CD4-positive, alpha-beta memory T cell (primary cell): ENCODE results near the gene ZNF621. TPM values are rescaled to one million over a fixed set of nuclear protein-coding genes. Genes with fewer than 3 reads are reported as not detected.

Experiments
- CTCF ChIA-PET: fragments of 350-600 bp; sonication (Branson Sonifier 250); formaldehyde crosslinking; loops from one replicate; lab custom pipeline; 2021; ENCODE audit warnings: inconsistent platforms; ENCODE audit not compliant: partially characterized antibody; lab: Charles Lee
- POLR2A ChIA-PET: fragments of 350-600 bp; sonication (Branson Sonifier 250); formaldehyde crosslinking; loops from one replicate; lab custom pipeline; 2021; ENCODE audit not compliant: partially characterized antibody; lab: Charles Lee
- DNase-seq, 5 donors: peaks; one replicate each; pipeline versions ENCODE4 v3.0.0 to v3.0.0-alpha.2; 2020 to 2022; ENCODE audit warnings: mixed read lengths in 1 of 5
- H3K27ac ChIP-seq: one replicate; pipeline ENCODE4 v1.7.0; 2013; ENCODE audit warnings: low read depth, low read length
- H3K27me3 ChIP-seq: 2 replicates; pipeline ENCODE4 v1.7.0; 2013; ENCODE audit warnings: mild to moderate bottlenecking, low read length, moderate library complexity; ENCODE audit not compliant: insufficient read depth
- H3K36me3 ChIP-seq: 2 replicates; pipeline ENCODE4 v1.7.0; 2013; ENCODE audit warnings: mild to moderate bottlenecking, low read length, moderate library complexity; ENCODE audit not compliant: insufficient read depth
- H3K4me1 ChIP-seq: 2 replicates; pipeline ENCODE4 v1.7.0; 2013; ENCODE audit warnings: mild to moderate bottlenecking, low read length, moderate library complexity; ENCODE audit not compliant: insufficient read depth
- H3K4me3 ChIP-seq, 2 donors: one replicate each; pipeline ENCODE4 v1.7.0; 2013; ENCODE audit warnings: low read length in 2 of 2, mild to moderate bottlenecking in 1 of 2
- H3K9me3 ChIP-seq, 2 donors: one replicate each; pipeline ENCODE4 v1.7.0; 2013; ENCODE audit warnings: low read length in 2 of 2, control low read depth in 1 of 2; ENCODE audit not compliant: control insufficient read depth in 1 of 2
- H3K27ac Mint-ChIP-seq, 7 donors: one replicate each; pipeline ENCODE4 v1.8.0; 2020 to 2021; ENCODE audit warnings: mixed read lengths in 7 of 7, mild to moderate bottlenecking in 6 of 7, inconsistent platforms in 3 of 7, moderate library complexity in 3 of 7
- H3K27me3 Mint-ChIP-seq, 2 donors: one replicate each; pipeline ENCODE4 v1.8.0; 2020 to 2021; ENCODE audit warnings: mixed read lengths in 2 of 2
- H3K36me3 Mint-ChIP-seq, 2 donors: one replicate each; pipeline ENCODE4 v1.8.0; 2020 to 2021; ENCODE audit warnings: mixed read lengths in 2 of 2, inconsistent platforms in 1 of 2, mild to moderate bottlenecking in 1 of 2
- H3K4me1 Mint-ChIP-seq, 4 donors: one replicate each; pipeline ENCODE4 v1.8.0; 2020 to 2021; ENCODE audit warnings: mixed read lengths in 4 of 4, mild to moderate bottlenecking in 1 of 4
- H3K4me3 Mint-ChIP-seq, 8 donors: one replicate each; pipeline ENCODE4 v1.8.0; 2020 to 2021; ENCODE audit warnings: mixed read lengths in 8 of 8, mild to moderate bottlenecking in 7 of 8, moderate library complexity in 6 of 8, inconsistent platforms in 3 of 8
- H3K9me3 Mint-ChIP-seq, 8 donors: one replicate each; pipeline ENCODE4 v1.8.0; 2020 to 2021; ENCODE audit warnings: mixed read lengths in 8 of 8, mild to moderate bottlenecking in 5 of 8, inconsistent platforms in 3 of 8, moderate library complexity in 1 of 8
- intact Hi-C: fragments of 100-400 bp; cut with micrococcal nuclease; formaldehyde crosslinking; loops from one replicate; pipeline ENCODE4 v1.15.1; 2023
- polyA plus RNA-seq, 2 donors: library from polyadenylated mRNA; unstranded; fragments of 300-500 nt; fragmentation: Illumina TruSeq; gene quantifications; one replicate each; pipeline ENCODE4 v1.2.3, GENCODE V29; 2021
- total RNA-seq, 2 experiments: library from RNA; stranded (reverse); gene quantifications; one replicate each; pipeline ENCODE4 v1.2.3, GENCODE V29; 2021

The ZNF621 gene
- total RNA-seq, result 10 to 100 TPM; 23.7 to 27.4 TPM
- 1 to 10 TPM; 1.6 to 3.8 TPM for polyA plus RNA-seq

GRCh38 chr3:40524568-40525285 is at the start of gene ZNF621:
Gene ZNF621, plus strand, starts transcription at chr3:40524960. Its CDS starts 881 bp downstream, at chr3:40525841.
- H3K9me3 Mint-ChIP-seq, result no peaks in the 10 kb centered on the region
- POLR2A ChIA-PET, result interaction anchor here (0.9 to 3.9 kb wide), 10 partner anchors 20 to 1557 kb away, joined by 3 to 38 read pairs (median 14); partner anchors contain the start of genes CTNNB1, EIF1B, RPL14 and ZNF619
- CTCF ChIA-PET, result interaction anchor here (0.8 to 1.6 kb wide), 9 partner anchors 13 to 332 kb away, joined by 3 to 8 read pairs (median 4); partner anchors contain the start of gene ZNF620
- no peaks in the 10 kb centered on the region for H3K9me3 ChIP-seq
- peak within 1 kb of the TSS; percentile 92 to 97 (median 95) for H3K4me3 Mint-ChIP-seq
- H3K4me1 Mint-ChIP-seq, result peaks cover 19 to 34% (median 28%) of the 10 kb centered on the region in 4 donors
- H3K36me3 ChIP-seq, result peaks cover 13% of the 10 kb centered on the region
- DNase-seq, result peak; percentile 67 to 83 (median 77)
- peak within 1 kb of the TSS; percentile 79 to 98 (median 97) for H3K27ac Mint-ChIP-seq
- H3K4me1 ChIP-seq, result peaks cover 21% of the 10 kb centered on the region
- H3K36me3 Mint-ChIP-seq, result peaks cover 34 to 42% of the 10 kb centered on the region in 2 donors
- intact Hi-C loops, result loop anchor here (1.0 to 10.0 kb wide), 7 partner anchors 18 to 1438 kb away; partner anchors contain the start of genes EIF1B, RPL14, SLC25A38 and ULK4
- peak within 1 kb of the TSS; percentile 75 for H3K27ac ChIP-seq
- no peaks in the 10 kb centered on the region for H3K27me3 ChIP-seq
- H3K4me3 ChIP-seq, result peak within 1 kb of the TSS; percentile 62 to 89
- no peaks in the 10 kb centered on the region for H3K27me3 Mint-ChIP-seq

GRCh38 chr3:40476478-40477470 is 48.0 kb upstream of the ZNF621 start, which contains the start of gene ZNF619:
Gene ZNF619, plus strand, starts transcription at chr3:40477122. Its CDS starts 858 bp downstream, at chr3:40477980.
- peak within 1 kb of the TSS; percentile 68 for H3K27ac ChIP-seq
- Mint-ChIP-seq H3K36me3 (peaks cover 10 to 38% of the 10 kb centered on the region in 2 donors), H3K4me1 (peaks cover 14 to 38% (median 22%) of the 10 kb centered on the region in 4 donors), H3K9me3 (no peaks in the 10 kb centered on the region), H3K27me3 (no peaks in the 10 kb centered on the region), H3K27ac (peak within 1 kb of the TSS; percentile 82 to 98 (median 95)), H3K4me3 (peak within 1 kb of the TSS; percentile 91 to 95 (median 94))
- no peaks in the 10 kb centered on the region for H3K36me3 ChIP-seq
- POLR2A ChIA-PET, result interaction anchor here (0.8 to 3.0 kb wide), 10 partner anchors 10 to 168 kb away, joined by 3 to 27 read pairs (median 6); partner anchors contain the start of genes EIF1B, RPL14, ZNF620 and ZNF621
- H3K27me3 ChIP-seq, result no peaks in the 10 kb centered on the region
- intact Hi-C loops, result loop anchor here (1.0 to 2.0 kb wide), 4 partner anchors 19 to 48 kb away; partner anchors contain the start of genes RPL14, ZNF620 and ZNF621
- peak; percentile 52 to 67 (median 59) for DNase-seq
- peaks cover 16% of the 10 kb centered on the region for H3K4me1 ChIP-seq
- no peaks in the 10 kb centered on the region for H3K9me3 ChIP-seq
- CTCF ChIA-PET, result interaction anchor here (1.1 to 1.2 kb wide), 3 partner anchors 18 to 49 kb away, joined by 3 to 5 read pairs (median 3); partner anchors contain the start of gene ZNF620
- peak within 1 kb of the TSS; percentile 19 to 60 for H3K4me3 ChIP-seq

- POLR2A ChIA-PET, result interaction anchor here (0.5 to 3.0 kb wide), 11 partner anchors 13 to 47 kb away, joined by 3 to 27 read pairs (median 5); partner anchors contain the start of genes RPL14, ZNF620 and ZNF621
- intact Hi-C loops, result loop anchor here (1.0 to 2.0 kb wide), 4 partner anchors 20 to 47 kb away; partner anchors contain the start of genes RPL14, ZNF620 and ZNF621
These were observed 47.1 kb upstream of the ZNF621 start for GRCh38 chr3:40477666-40478065.

GRCh38 chr3:40487172-40487571 is 37.6 kb upstream of the ZNF621 start:
- POLR2A ChIA-PET, result interaction anchor here (1.3 kb wide), 1 partner anchor 39 kb away, joined by 3 read pairs; no protein-coding TSS in a partner anchor
- peaks cover 2 to 24% (median 19%) of the 10 kb centered on the region in 8 donors for H3K9me3 Mint-ChIP-seq

More at GRCh38 chr3:40477666-40478065, 47.1 kb upstream of the ZNF621 start:
- Histone ChIP-seq H3K4me3 (peak overlapping the region; percentile 19 to 60), H3K4me1 (peaks cover 19% of the 10 kb centered on the region), H3K9me3 (no peaks in the 10 kb centered on the region), H3K36me3 (no peaks in the 10 kb centered on the region), H3K27me3 (no peaks in the 10 kb centered on the region), H3K27ac (peak overlapping the region; percentile 68)
- no peak for DNase-seq
- Mint-ChIP-seq H3K27ac (peak overlapping the region; percentile 82 to 98 (median 95)), H3K4me1 (peaks cover 19 to 44% (median 26%) of the 10 kb centered on the region in 4 donors), H3K36me3 (peaks cover 17 to 46% of the 10 kb centered on the region in 2 donors), H3K4me3 (peak overlapping the region; percentile 91 to 95 (median 94)), H3K9me3 (no peaks in the 10 kb centered on the region), H3K27me3 (no peaks in the 10 kb centered on the region)
- CTCF ChIA-PET, result interaction anchor here (1.1 to 1.5 kb wide), 4 partner anchors 19 to 48 kb away, joined by 3 to 6 read pairs (median 4); partner anchors contain the start of gene ZNF620

GRCh38 chr3:40490916-40491315 is 33.8 kb upstream of the ZNF621 start:
- ChIA-PET POLR2A (no interaction called here), CTCF (no interaction called here)
- peaks cover 2 to 24% (median 18%) of the 10 kb centered on the region in 8 donors for H3K9me3 Mint-ChIP-seq
- peaks cover 29 to 40% of the 10 kb centered on the region in 2 donors for H3K36me3 Mint-ChIP-seq
- no peak for DNase-seq
- no peaks in the 10 kb centered on the region for H3K27me3 Mint-ChIP-seq
- Histone ChIP-seq H3K36me3 (peaks cover 8% of the 10 kb centered on the region), H3K27me3 (no peaks in the 10 kb centered on the region), H3K4me1 (no peaks in the 10 kb centered on the region), H3K4me3 (no peak overlapping the region), H3K9me3 (peaks cover 0 to 8% of the 10 kb centered on the region in 2 donors), H3K27ac (no peak overlapping the region)
- H3K4me3 Mint-ChIP-seq, result no peak overlapping the region
- peaks cover 0 to 3% (median 0%) of the 10 kb centered on the region in 4 donors for H3K4me1 Mint-ChIP-seq
- intact Hi-C loops, result no loop called here
- no peak overlapping the region for H3K27ac Mint-ChIP-seq

More at GRCh38 chr3:40487172-40487571, 37.6 kb upstream of the ZNF621 start:
- CTCF ChIA-PET, result no interaction called here
- Mint-ChIP-seq H3K27ac (no peak overlapping the region), H3K4me1 (peaks cover 4 to 12% (median 11%) of the 10 kb centered on the region in 4 donors), H3K27me3 (no peaks in the 10 kb centered on the region), H3K4me3 (no peak overlapping the region), H3K36me3 (peaks cover 55 to 58% of the 10 kb centered on the region in 2 donors)
- intact Hi-C loops, result no loop called here
- DNase-seq, result no peak
- no peaks in the 10 kb centered on the region for H3K27me3 ChIP-seq
- H3K36me3 ChIP-seq, result peaks cover 11% of the 10 kb centered on the region
- H3K9me3 ChIP-seq, result peaks cover 0 to 8% of the 10 kb centered on the region in 2 donors
- no peak overlapping the region for H3K4me3 ChIP-seq
- peaks cover 9% of the 10 kb centered on the region for H3K4me1 ChIP-seq
- H3K27ac ChIP-seq, result no peak overlapping the region

GRCh38 chr3:40494698-40495097 is 30.1 kb upstream of the ZNF621 start:
- CTCF ChIA-PET, result interaction anchor here (1.4 kb wide), 2 partner anchors 11 to 12 kb away, joined by 4 read pairs; partner anchors contain the start of gene ZNF620
- Mint-ChIP-seq H3K4me3 (no peak overlapping the region), H3K9me3 (no peaks in the 10 kb centered on the region), H3K4me1 (no peaks in the 10 kb centered on the region), H3K27me3 (no peaks in the 10 kb centered on the region), H3K36me3 (peaks cover 4 to 9% of the 10 kb centered on the region in 2 donors), H3K27ac (peak overlapping the region in 1 of 7 donors; percentile 72)
- H3K4me3 ChIP-seq, result no peak overlapping the region
- no peaks in the 10 kb centered on the region for H3K4me1 ChIP-seq
- no peaks in the 10 kb centered on the region for H3K36me3 ChIP-seq
- no peak overlapping the region for H3K27ac ChIP-seq
- no peaks in the 10 kb centered on the region for H3K9me3 ChIP-seq
- no peaks in the 10 kb centered on the region for H3K27me3 ChIP-seq
- intact Hi-C loops, result no loop called here
- POLR2A ChIA-PET, result interaction anchor here (1.6 kb wide), 1 partner anchor 17 kb away, joined by 4 read pairs; no protein-coding TSS in a partner anchor
- DNase-seq, result no peak
